MCF 10A (cell line): Measurements from ENCODE around the gene ABCC1. TPM values are rescaled to one million over a fixed set of nuclear protein-coding genes. Genes with fewer than 3 reads are reported as not detected.

Experiments
- BruUV-seq: library from RNA; stranded (reverse); fragments of 400-500 nt; replicated peaks from 2 replicates; lab custom pipeline; 2021; lab: Mats Ljungman, UMichigan
- CTCF ChIA-PET: fragments of 300-600 bp; sonication (Branson Sonifier 250); formaldehyde crosslinking; extraction: SDS; loops from one replicate; lab custom pipeline; 2021; ENCODE audit warnings: antibody characterized with exemption, inconsistent platforms; lab: Yijun Ruan, JAX
- POLR2A ChIA-PET: fragments of 300-600, 350-650 bp; sonication (Branson Sonifier 250); formaldehyde crosslinking; extraction: SDS; loops from one replicate; lab custom pipeline; 2020; ENCODE audit warnings: antibody characterized with exemption, inconsistent platforms; lab: Yijun Ruan, JAX
- DNase-seq: peaks from one replicate; pipeline ENCODE4 v3.0.0-alpha.2; 2018; ENCODE audit not compliant: unreplicated experiment
- H3K27ac Mint-ChIP-seq: one replicate; pipeline ENCODE4 v1.8.0; 2022; ENCODE audit warnings: mild to moderate bottlenecking, low read depth, mixed read lengths; ENCODE audit not compliant: unreplicated experiment
- H3K27me3 Mint-ChIP-seq: one replicate; pipeline ENCODE4 v1.8.0; 2022; ENCODE audit warnings: mixed read lengths; ENCODE audit not compliant: insufficient read depth, unreplicated experiment
- H3K36me3 Mint-ChIP-seq: one replicate; pipeline ENCODE4 v1.8.0; 2022; ENCODE audit warnings: mild to moderate bottlenecking, moderate library complexity, mixed read lengths; ENCODE audit not compliant: insufficient read depth, unreplicated experiment
- H3K4me1 Mint-ChIP-seq: one replicate; pipeline ENCODE4 v1.8.0; 2022; ENCODE audit warnings: mixed read lengths; ENCODE audit not compliant: insufficient read depth, unreplicated experiment
- H3K4me3 Mint-ChIP-seq: one replicate; pipeline ENCODE4 v1.8.0; 2022; ENCODE audit warnings: mild to moderate bottlenecking, moderate library complexity, mixed read lengths; ENCODE audit not compliant: unreplicated experiment
- H3K9me3 Mint-ChIP-seq: one replicate; pipeline ENCODE4 v1.8.0; 2022; ENCODE audit warnings: mixed read lengths; ENCODE audit not compliant: unreplicated experiment
- intact Hi-C: fragments of 100-400 bp; cut with micrococcal nuclease; formaldehyde crosslinking; loops from 2 replicates; pipeline ENCODE4 v1.14.1; 2022
- total RNA-seq: library from RNA; stranded (reverse); gene quantifications from 2 replicates; pipeline ENCODE4 v1.2.3, GENCODE V29; 2022
- TF ChIP-seq, protein P1 (sequence below): fragments of 200-600 bp; IDR thresholded peaks from one replicate; pipeline ENCODE4 v1.8.0; 2022; ENCODE audit warnings: antibody characterized with exemption, mild to moderate bottlenecking; ENCODE audit not compliant: unreplicated experiment

ABCC1 gene
- total RNA-seq, 1 experiment from 2014 or later = 72.5 TPM

DNA sequence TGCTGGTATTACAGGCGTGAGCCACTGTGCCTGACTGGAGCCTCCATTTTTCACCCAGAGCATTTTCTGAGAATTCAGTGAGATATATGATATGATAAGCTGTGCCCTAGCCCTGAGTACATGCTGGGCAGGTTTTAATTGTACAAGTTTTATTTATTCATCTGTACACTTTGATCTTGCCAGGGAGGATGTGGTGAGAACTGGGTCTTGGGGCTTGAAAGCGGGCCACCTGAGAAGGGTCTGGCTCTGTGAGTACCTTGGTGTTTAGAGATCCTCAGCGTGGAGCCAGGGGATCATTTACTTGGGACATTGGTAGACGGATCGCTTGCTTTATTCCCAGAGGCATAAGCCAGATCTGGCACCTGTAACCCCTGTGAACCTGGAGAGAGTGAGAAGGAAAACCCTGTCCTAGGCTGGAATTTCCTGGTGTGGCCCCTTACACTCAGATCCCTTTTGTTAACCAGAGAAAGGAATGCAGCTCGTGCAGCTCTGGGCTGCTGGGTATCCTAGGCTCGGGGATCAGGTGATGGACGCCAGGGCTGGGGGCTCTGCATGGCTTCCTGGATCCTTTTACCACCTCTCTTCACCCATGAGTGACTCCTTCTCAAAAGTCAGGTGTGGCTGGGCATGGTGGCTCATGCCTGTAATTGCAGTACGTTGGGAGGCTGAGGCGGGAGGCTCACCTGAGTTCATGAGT, 91.9 kb downstream of the ABCC1 start:
- Mint-ChIP-seq H3K4me3 (no peak overlapping the region), H3K9me3 (peaks cover 8% of the 10 kb centered on the region), H3K27me3 (no peaks in the 10 kb centered on the region), H3K4me1 (no peaks in the 10 kb centered on the region), H3K27ac (no peak overlapping the region), H3K36me3 (peaks cover 43% of the 10 kb centered on the region)
- intact Hi-C loops = no loop called here
- POLR2A ChIA-PET = no interaction called here
- TF ChIP-seq, protein P1, sequence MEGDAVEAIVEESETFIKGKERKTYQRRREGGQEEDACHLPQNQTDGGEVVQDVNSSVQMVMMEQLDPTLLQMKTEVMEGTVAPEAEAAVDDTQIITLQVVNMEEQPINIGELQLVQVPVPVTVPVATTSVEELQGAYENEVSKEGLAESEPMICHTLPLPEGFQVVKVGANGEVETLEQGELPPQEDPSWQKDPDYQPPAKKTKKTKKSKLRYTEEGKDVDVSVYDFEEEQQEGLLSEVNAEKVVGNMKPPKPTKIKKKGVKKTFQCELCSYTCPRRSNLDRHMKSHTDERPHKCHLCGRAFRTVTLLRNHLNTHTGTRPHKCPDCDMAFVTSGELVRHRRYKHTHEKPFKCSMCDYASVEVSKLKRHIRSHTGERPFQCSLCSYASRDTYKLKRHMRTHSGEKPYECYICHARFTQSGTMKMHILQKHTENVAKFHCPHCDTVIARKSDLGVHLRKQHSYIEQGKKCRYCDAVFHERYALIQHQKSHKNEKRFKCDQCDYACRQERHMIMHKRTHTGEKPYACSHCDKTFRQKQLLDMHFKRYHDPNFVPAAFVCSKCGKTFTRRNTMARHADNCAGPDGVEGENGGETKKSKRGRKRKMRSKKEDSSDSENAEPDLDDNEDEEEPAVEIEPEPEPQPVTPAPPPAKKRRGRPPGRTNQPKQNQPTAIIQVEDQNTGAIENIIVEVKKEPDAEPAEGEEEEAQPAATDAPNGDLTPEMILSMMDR = no peak
- no peak for DNase-seq
- BruUV-seq = no TSS peak
- CTCF ChIA-PET = interaction anchor here (0.5 to 1.9 kb wide), 3 partner anchors 10 to 167 kb away, joined by 3 to 5 read pairs (median 4); no protein-coding TSS in a partner anchor

DNA sequence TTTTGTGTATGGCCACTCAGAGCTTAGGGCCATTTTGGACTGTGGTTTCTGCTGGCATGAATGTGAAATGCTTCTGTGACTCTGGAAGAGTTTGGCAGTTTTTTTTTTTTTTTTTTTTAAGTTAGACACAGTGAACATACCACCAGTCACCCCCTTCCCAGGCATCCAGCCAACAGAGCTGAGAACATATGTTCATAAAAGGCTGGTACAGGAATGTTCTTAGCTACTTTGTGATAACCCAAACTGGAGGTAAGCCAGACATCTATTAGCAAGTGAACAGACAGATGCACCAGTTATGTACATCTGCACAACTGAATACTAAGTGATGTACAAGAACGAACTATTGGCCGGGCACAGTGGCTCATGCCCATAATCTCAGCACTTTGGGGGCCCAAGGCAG, 92.7 kb downstream of the ABCC1 start:
- peak; percentile 45 for DNase-seq
- intact Hi-C loops = no loop called here
- ChIA-PET CTCF (interaction anchor here (0.7 to 1.9 kb wide), 5 partner anchors 10 to 169 kb away, joined by 3 to 6 read pairs (median 3); no protein-coding TSS in a partner anchor), POLR2A (no interaction called here)
- TF ChIP-seq, protein P1 = no peak
- Mint-ChIP-seq H3K4me3 (no peak overlapping the region), H3K27ac (no peak overlapping the region), H3K9me3 (peaks cover 8% of the 10 kb centered on the region), H3K4me1 (no peaks in the 10 kb centered on the region), H3K27me3 (no peaks in the 10 kb centered on the region), H3K36me3 (peaks cover 43% of the 10 kb centered on the region)
- no TSS peak for BruUV-seq

DNA sequence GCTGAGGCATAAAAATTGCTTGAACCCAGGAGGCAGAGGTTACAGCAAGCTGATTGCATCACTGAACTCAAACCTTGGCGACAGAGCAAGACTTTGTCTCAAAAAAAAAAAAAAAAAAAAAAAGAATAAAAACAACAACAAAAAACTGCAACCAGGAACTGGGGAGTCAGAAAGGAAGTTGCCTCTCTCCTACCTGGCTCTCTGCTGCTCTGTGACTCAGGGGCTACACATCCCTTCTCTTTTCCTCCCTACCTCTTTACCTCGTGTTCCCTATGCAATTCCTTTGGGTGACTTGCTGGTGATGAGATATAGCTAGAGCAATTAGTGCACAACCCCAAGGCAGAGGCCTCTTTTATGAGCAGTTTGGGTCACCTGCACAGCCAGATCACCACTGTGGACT, 95.9 kb downstream of the ABCC1 start:
- CTCF ChIA-PET = interaction anchor here (0.7 to 1.7 kb wide), 2 partner anchors 15 to 171 kb away, joined by 3 to 9 read pairs; no protein-coding TSS in a partner anchor
- TF ChIP-seq, protein P1 = no peak
- Mint-ChIP-seq H3K36me3 (peaks cover 64% of the 10 kb centered on the region), H3K4me1 (no peaks in the 10 kb centered on the region), H3K27ac (no peak overlapping the region), H3K9me3 (no peaks in the 10 kb centered on the region), H3K27me3 (no peaks in the 10 kb centered on the region), H3K4me3 (no peak overlapping the region)
- peak; percentile 13 for DNase-seq
- BruUV-seq = no TSS peak
- POLR2A ChIA-PET = interaction anchor here (0.5 to 0.9 kb wide), 2 partner anchors 15 to 79 kb away, joined by 3 read pairs; no protein-coding TSS in a partner anchor
- intact Hi-C loops = no loop called here

DNA sequence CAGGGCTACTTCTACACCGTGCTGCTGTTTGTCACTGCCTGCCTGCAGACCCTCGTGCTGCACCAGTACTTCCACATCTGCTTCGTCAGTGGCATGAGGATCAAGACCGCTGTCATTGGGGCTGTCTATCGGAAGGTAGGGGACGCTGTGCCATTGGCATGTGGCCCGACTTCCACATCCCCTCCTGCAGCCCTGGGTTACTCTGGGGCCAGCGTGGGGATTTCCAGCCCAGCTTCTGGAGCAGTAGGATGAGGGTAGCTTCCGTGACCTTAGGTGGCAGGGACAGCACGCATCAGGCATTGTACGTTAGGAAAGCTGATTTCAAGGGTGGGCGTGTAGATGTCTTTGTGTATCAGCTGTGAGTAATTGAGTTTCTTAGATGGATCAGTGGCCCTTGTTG, 96.5 kb downstream of the ABCC1 start:
- Mint-ChIP-seq H3K9me3 (no peaks in the 10 kb centered on the region), H3K27ac (no peak overlapping the region), H3K4me3 (no peak overlapping the region), H3K36me3 (peaks cover 69% of the 10 kb centered on the region), H3K4me1 (no peaks in the 10 kb centered on the region), H3K27me3 (no peaks in the 10 kb centered on the region)
- TF ChIP-seq, protein P1 = no peak
- BruUV-seq = no TSS peak
- DNase-seq = no peak
- ChIA-PET CTCF (interaction anchor here (1.7 kb wide), 1 partner anchor 171 kb away, joined by 9 read pairs; no protein-coding TSS in a partner anchor), POLR2A (interaction anchor here (0.5 to 0.9 kb wide), 2 partner anchors 16 to 79 kb away, joined by 3 read pairs; no protein-coding TSS in a partner anchor)
- intact Hi-C loops = no loop called here
